Measurements from ENCODE around the gene MAGEA8.

MAGEA8 gene

DNA sequence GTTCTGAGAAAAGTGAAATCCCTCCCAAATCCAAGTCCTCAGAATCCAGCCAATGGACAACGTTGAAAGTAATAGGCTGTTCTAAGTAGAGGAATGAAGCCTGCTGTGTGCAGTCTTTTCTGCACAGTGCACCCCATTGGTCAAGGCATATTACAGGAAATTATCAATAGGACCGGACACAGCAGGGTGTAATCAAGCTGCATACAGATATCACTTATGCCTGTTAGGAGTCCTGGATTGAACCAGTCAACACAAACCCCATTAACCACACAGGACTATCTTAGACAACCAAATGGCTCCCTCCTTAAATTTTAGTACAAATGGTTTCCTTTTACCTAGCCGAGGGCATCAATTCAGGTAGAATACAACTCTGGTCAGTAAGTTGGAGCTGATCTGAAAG lies 34.2 kb upstream of the MAGEA8 start:
- Histone ChIP-seq H3K27me3 (ENCODE audit: insufficient read depth, low read length, poor library complexity, severe bottlenecking) (no peaks in the 10 kb centered on the region), H3K36me3 (ENCODE audit: insufficient read depth, low read length) (no peaks in the 10 kb centered on the region), H3K4me1 (ENCODE audit: insufficient read depth, low read length, poor library complexity, severe bottlenecking) (no peaks in the 10 kb centered on the region), H2AFZ (ENCODE audit: low read length) (no peak overlapping the region), H3K9ac (ENCODE audit: low read depth, low read length, poor library complexity, severe bottlenecking) (no peak overlapping the region), H4K20me1 (ENCODE audit: insufficient read depth, low read length, poor library complexity, severe bottlenecking) (no peaks in the 10 kb centered on the region), H3K4me3 (ENCODE audit: low read length, poor library complexity, severe bottlenecking) (no peak overlapping the region), H3K79me2 (ENCODE audit: insufficient read depth, low read length) (no peaks in the 10 kb centered on the region), H3K9me3 (ENCODE audit: insufficient read depth, low read depth, low read length) (no peaks in the 10 kb centered on the region), H3K9me2 (replicated peaks; ENCODE audit: low read depth, low read length) (no peaks in the 10 kb centered on the region), H3F3A (ENCODE audit: low read depth) (no peaks in the 10 kb centered on the region), H3K4me2 (ENCODE audit: low read depth, low read length, poor library complexity, severe bottlenecking) (no peak overlapping the region)
- TF ChIP-seq EZH2phosphoT487 (IDR thresholded peaks at IDR 0.05; ENCODE audit: borderline replicate concordance), result no peak
- TF ChIP-seq, protein P1, sequence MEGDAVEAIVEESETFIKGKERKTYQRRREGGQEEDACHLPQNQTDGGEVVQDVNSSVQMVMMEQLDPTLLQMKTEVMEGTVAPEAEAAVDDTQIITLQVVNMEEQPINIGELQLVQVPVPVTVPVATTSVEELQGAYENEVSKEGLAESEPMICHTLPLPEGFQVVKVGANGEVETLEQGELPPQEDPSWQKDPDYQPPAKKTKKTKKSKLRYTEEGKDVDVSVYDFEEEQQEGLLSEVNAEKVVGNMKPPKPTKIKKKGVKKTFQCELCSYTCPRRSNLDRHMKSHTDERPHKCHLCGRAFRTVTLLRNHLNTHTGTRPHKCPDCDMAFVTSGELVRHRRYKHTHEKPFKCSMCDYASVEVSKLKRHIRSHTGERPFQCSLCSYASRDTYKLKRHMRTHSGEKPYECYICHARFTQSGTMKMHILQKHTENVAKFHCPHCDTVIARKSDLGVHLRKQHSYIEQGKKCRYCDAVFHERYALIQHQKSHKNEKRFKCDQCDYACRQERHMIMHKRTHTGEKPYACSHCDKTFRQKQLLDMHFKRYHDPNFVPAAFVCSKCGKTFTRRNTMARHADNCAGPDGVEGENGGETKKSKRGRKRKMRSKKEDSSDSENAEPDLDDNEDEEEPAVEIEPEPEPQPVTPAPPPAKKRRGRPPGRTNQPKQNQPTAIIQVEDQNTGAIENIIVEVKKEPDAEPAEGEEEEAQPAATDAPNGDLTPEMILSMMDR (conservative IDR thresholded peaks at IDR 0.05; ENCODE audit: low read length), result no peak

DNA sequence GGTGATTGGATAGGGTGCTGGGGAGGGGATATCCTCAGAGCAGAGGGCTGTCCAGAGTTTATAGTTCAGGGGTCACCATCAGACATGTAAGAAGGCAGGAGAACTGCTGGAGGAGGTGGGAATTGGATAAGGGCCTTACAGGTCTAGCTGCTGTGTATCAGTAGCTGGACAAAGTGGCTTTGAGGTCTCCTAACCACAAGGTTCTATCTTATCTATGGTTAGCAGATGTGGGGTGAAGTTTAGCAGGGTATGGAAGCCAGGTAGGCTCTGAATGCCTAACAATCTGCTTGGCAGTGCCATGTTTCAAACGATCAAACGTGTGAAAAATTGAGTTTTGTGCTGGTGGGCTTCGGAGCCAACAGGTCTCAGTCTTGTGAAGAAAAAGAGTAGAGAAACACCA lies 32.1 kb upstream of the MAGEA8 start:
- Histone ChIP-seq H3K4me1 (ENCODE audit: insufficient read depth, low read length, poor library complexity, severe bottlenecking) (no peaks in the 10 kb centered on the region), H3K4me2 (ENCODE audit: low read depth, low read length, poor library complexity, severe bottlenecking) (no peak overlapping the region), H3K36me3 (ENCODE audit: insufficient read depth, low read length) (no peaks in the 10 kb centered on the region), H3K79me2 (ENCODE audit: insufficient read depth, low read length) (no peaks in the 10 kb centered on the region), H3F3A (ENCODE audit: low read depth) (no peaks in the 10 kb centered on the region), H3K4me3 (ENCODE audit: low read length, poor library complexity, severe bottlenecking) (no peak overlapping the region), H3K9me2 (replicated peaks; ENCODE audit: low read depth, low read length) (no peaks in the 10 kb centered on the region), H3K27me3 (ENCODE audit: insufficient read depth, low read length, poor library complexity, severe bottlenecking) (no peaks in the 10 kb centered on the region), H3K9me3 (ENCODE audit: insufficient read depth, low read depth, low read length) (no peaks in the 10 kb centered on the region), H2AFZ (ENCODE audit: low read length) (no peak overlapping the region), H3K9ac (ENCODE audit: low read depth, low read length, poor library complexity, severe bottlenecking) (no peak overlapping the region), H4K20me1 (ENCODE audit: insufficient read depth, low read length, poor library complexity, severe bottlenecking) (no peaks in the 10 kb centered on the region)
- TF ChIP-seq, protein P1 (conservative IDR thresholded peaks at IDR 0.05; ENCODE audit: low read length), result no peak
- TF ChIP-seq EZH2phosphoT487 (IDR thresholded peaks at IDR 0.05; ENCODE audit: borderline replicate concordance), result no peak

DNA sequence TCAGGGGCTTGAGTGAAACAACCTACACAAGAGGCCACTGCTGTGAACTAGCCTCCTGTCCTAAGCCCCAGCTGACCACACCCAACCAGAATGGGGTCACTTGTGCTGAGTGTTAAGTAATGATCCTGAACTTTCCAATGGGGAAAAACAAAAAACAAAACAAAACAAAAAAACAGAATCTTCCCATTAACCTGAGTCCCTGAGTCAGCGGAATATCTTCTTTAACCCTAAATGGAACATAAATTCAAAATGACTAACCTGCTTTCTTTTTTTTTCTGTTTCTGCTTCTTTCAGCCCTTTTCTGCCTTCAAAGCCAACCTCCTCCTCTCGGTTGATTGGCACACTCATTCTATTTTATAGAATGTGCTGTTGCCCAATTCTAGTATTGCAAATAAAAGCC lies 31.2 kb upstream of the MAGEA8 start:
- Histone ChIP-seq H3K36me3 (ENCODE audit: insufficient read depth, low read length) (no peaks in the 10 kb centered on the region), H4K20me1 (ENCODE audit: insufficient read depth, low read length, poor library complexity, severe bottlenecking) (no peaks in the 10 kb centered on the region), H3K9me3 (ENCODE audit: insufficient read depth, low read depth, low read length) (no peaks in the 10 kb centered on the region), H2AFZ (ENCODE audit: low read length) (no peak overlapping the region), H3K27me3 (ENCODE audit: insufficient read depth, low read length, poor library complexity, severe bottlenecking) (no peaks in the 10 kb centered on the region), H3K4me2 (ENCODE audit: low read depth, low read length, poor library complexity, severe bottlenecking) (no peak overlapping the region), H3K4me1 (ENCODE audit: insufficient read depth, low read length, poor library complexity, severe bottlenecking) (no peaks in the 10 kb centered on the region), H3K79me2 (ENCODE audit: insufficient read depth, low read length) (no peaks in the 10 kb centered on the region), H3K9ac (ENCODE audit: low read depth, low read length, poor library complexity, severe bottlenecking) (no peak overlapping the region), H3F3A (ENCODE audit: low read depth) (no peaks in the 10 kb centered on the region), H3K4me3 (ENCODE audit: low read length, poor library complexity, severe bottlenecking) (no peak overlapping the region), H3K9me2 (replicated peaks; ENCODE audit: low read depth, low read length) (no peaks in the 10 kb centered on the region)
- no peak for TF ChIP-seq EZH2phosphoT487 (IDR thresholded peaks at IDR 0.05; ENCODE audit: borderline replicate concordance)
- TF ChIP-seq, protein P1 (conservative IDR thresholded peaks at IDR 0.05; ENCODE audit: low read length), result no peak
